Measurements from ENCODE around the gene ARID4A. TPM values are rescaled to one million over a fixed set of nuclear protein-coding genes. Genes with fewer than 3 reads are reported as not detected.

ARID4A gene
- total RNA-seq, 4 donors from 2014 or later, result 9.9 to 19.3 (median 13.4) TPM

DNA sequence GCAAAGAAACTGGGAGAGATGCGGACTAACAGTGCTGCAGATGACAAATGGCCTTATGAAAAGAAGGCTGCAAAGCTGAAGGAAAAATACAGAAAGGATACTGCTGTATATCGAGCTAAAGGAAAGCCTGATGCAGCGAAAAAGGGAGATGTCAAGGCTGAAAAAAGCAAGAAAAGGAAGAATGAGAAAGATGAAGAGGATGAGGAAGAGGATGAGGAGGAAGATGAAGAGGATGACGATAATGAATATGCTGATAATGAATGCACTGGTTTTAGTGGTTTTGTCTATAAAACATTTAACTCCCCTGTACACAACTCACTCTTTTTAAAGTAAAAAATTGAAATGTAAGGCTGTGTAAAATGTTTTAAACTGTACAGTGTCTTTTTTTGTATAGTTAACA is 13.2 kb upstream of the ARID4A start:
- intact Hi-C loops (cut with DNase I), result no loop called here
- 90 to 96% methylated on average over 4 of the region's 4 CpGs for WGBS, 2 donors
- no peak for TF ChIP-seq POLR2A (IDR thresholded peaks at IDR 0.05)
- TF ChIP-seq, protein P1, sequence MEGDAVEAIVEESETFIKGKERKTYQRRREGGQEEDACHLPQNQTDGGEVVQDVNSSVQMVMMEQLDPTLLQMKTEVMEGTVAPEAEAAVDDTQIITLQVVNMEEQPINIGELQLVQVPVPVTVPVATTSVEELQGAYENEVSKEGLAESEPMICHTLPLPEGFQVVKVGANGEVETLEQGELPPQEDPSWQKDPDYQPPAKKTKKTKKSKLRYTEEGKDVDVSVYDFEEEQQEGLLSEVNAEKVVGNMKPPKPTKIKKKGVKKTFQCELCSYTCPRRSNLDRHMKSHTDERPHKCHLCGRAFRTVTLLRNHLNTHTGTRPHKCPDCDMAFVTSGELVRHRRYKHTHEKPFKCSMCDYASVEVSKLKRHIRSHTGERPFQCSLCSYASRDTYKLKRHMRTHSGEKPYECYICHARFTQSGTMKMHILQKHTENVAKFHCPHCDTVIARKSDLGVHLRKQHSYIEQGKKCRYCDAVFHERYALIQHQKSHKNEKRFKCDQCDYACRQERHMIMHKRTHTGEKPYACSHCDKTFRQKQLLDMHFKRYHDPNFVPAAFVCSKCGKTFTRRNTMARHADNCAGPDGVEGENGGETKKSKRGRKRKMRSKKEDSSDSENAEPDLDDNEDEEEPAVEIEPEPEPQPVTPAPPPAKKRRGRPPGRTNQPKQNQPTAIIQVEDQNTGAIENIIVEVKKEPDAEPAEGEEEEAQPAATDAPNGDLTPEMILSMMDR (IDR thresholded peaks at IDR 0.05), result no peak
- H3K4me1 ChIP-seq, result peaks cover 0 to 67% (median 18%) of the 10 kb centered on the region in 3 donors
- no peak for DNase-seq
- no peaks in the 10 kb centered on the region for H3K27me3 ChIP-seq
- peaks cover 0 to 84% (median 6%) of the 10 kb centered on the region in 3 donors for H3K36me3 ChIP-seq
- no peak overlapping the region for H3K4me3 ChIP-seq
- no peak overlapping the region for H3K27ac ChIP-seq
- H3K9me3 ChIP-seq, result no peaks in the 10 kb centered on the region

DNA sequence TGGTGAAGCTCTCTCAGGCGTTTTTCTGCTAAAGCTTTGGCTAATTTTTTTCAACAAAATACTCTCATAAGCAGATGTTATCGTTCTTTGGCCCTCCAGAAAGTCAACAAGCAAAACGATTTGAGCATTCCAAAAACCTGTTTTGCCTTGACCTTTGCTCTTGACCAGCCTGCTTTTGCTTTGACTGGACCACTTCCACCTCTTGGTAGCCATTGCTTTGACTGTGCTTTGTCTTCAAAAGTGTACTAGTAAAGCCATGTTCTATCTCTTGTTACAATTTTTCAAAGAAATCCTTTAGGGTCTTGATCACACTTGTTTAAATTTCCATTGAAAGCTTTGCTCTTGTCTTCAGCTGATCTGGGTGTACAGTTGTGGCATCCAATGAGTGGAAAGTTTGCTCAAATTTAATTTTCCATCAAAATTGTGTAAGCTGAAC is 10.7 kb upstream of the ARID4A start:
- Histone ChIP-seq H3K27ac (no peak overlapping the region), H3K4me1 (peaks cover 0 to 53% (median 3%) of the 10 kb centered on the region in 3 donors), H3K27me3 (no peaks in the 10 kb centered on the region), H3K9me3 (no peaks in the 10 kb centered on the region), H3K4me3 (no peak overlapping the region), H3K36me3 (peaks cover 0 to 99% (median 10%) of the 10 kb centered on the region in 3 donors)
- WGBS, 2 donors, result 60 to 68% methylated on average over 3 of the region's 3 CpGs
- intact Hi-C loops (cut with DNase I), result no loop called here
- TF ChIP-seq, protein P1 (IDR thresholded peaks at IDR 0.05), result no peak
- TF ChIP-seq POLR2A (IDR thresholded peaks at IDR 0.05), result no peak
- no peak for DNase-seq

DNA sequence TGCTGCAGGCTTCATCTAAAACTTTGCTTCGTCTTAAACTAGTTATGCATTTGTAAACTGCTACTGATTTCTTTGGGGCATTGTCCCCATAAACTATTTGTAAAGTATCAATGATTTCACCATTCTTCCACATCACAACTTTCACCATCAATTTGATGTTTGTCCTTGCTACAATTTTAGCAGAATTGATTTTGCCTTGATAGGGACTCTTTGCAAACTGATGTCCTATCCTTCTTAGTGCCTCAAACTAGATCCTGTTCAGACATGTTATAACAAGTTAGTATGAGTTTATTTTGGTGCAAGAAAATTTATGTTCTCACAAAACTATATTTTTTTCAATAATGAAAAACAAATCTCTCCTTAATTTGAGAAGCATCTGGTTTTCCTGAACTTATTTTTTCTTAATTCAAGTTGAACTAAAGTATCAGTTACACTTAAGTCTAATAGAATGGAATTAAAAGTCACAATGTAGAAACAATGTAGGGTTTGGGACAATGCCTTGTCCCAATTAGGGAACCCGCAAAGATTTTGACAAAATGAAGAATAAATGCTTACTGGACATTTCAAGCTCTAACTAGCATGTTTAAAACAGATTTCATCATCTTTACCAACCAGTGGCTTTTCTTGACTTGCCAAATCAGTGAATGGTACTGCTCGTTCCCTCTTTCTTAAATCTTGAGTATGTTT is 10.1 kb upstream of the ARID4A start:
- Histone ChIP-seq H3K27me3 (no peaks in the 10 kb centered on the region), H3K36me3 (peaks cover 0 to 99% (median 10%) of the 10 kb centered on the region in 3 donors), H3K4me1 (peaks cover 0 to 54% (median under 1%) of the 10 kb centered on the region in 3 donors), H3K27ac (no peak overlapping the region), H3K4me3 (no peak overlapping the region), H3K9me3 (no peaks in the 10 kb centered on the region)
- TF ChIP-seq POLR2A (IDR thresholded peaks at IDR 0.05), result no peak
- TF ChIP-seq, protein P1 (IDR thresholded peaks at IDR 0.05), result no peak
- intact Hi-C loops (cut with DNase I), result no loop called here
- WGBS, 2 donors, result 58 to 63% methylated on average over 3 of the region's 3 CpGs
- DNase-seq, result no peak

DNA sequence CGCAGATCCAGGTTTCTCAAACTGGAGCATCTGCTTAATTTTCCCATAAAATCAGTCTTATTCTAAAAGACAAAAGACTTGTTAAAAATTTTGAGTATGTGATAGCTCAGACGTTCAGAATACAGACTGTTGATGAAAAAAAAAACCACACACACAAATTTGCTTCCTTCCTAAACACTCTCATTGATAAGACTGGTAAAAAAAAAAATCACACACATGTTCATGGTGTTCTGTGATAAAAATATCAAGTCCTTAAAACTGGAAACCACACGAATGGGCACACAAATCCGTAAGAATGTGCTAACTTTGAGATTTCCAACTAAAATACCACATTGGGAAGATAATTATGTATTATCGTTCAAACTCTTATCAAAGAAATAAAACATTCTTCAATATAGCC is 6.7 kb upstream of the ARID4A start:
- Histone ChIP-seq H3K4me3 (no peak overlapping the region), H3K36me3 (peaks cover 5 to 90% (median 5%) of the 10 kb centered on the region in 3 donors), H3K9me3 (no peaks in the 10 kb centered on the region), H3K27me3 (no peaks in the 10 kb centered on the region), H3K27ac (no peak overlapping the region), H3K4me1 (peaks cover 0 to 73% (median 11%) of the 10 kb centered on the region in 3 donors)
- 62 to 73% methylated on average over 5 of the region's 5 CpGs for WGBS, 2 donors
- TF ChIP-seq, protein P1 (IDR thresholded peaks at IDR 0.05), result no peak
- TF ChIP-seq POLR2A (IDR thresholded peaks at IDR 0.05), result no peak
- no peak for DNase-seq
- intact Hi-C loops (cut with DNase I), result no loop called here

DNA sequence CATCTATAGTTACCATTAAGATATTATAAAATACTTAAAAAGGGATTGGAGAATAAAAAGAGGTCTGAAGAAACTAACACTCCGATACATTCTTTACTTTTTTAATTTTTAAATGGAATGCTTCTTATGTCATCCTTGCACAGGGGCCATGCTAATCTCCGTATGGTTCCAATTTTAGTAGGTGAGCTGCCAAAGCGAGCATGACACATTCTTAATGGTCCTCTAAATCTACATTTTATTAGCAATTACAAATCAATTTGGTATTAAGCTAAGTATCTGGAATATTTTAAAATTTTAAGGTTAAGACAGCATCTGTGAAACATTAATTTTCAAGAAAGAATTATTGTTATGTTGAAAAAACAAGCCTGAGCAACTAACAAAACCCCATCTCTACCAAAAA is 6.2 kb upstream of the ARID4A start:
- H3K4me1 ChIP-seq, result peaks cover 0 to 78% (median 11%) of the 10 kb centered on the region in 3 donors
- no peaks in the 10 kb centered on the region for H3K9me3 ChIP-seq
- H3K36me3 ChIP-seq, result peaks cover 5 to 84% (median 5%) of the 10 kb centered on the region in 3 donors
- intact Hi-C loops (cut with DNase I), result no loop called here
- H3K27ac ChIP-seq, result no peak overlapping the region
- H3K27me3 ChIP-seq, result no peaks in the 10 kb centered on the region
- no peak overlapping the region for H3K4me3 ChIP-seq
- no peak for DNase-seq
- WGBS, 2 donors, result 81 to 83% methylated on average over 3 of the region's 3 CpGs
- TF ChIP-seq POLR2A (IDR thresholded peaks at IDR 0.05), result no peak
- TF ChIP-seq, protein P1 (IDR thresholded peaks at IDR 0.05), result no peak
